Activated naive CD4-positive, alpha-beta T cell treated with anti-CD3 and anti-CD28 coated beads, Interleukin-2, amount 50 U/mL, for 72 hours (primary cell): ENCODE results near the gene SCN8A. TPM values are rescaled to one million over a fixed set of nuclear protein-coding genes. Genes with fewer than 3 reads are reported as not detected.

Source experiments
- ATAC-seq, 2 donors: fragments of 150-1000 bp; cut with Tn5 transposase; 2 replicates each; pipeline ENCODE4 v1.10.0; 2021; ENCODE audit warnings: mild to moderate bottlenecking in 2 of 2, moderate library complexity in 2 of 2
- DNase-seq, 2 donors: peaks; one replicate each; pipeline ENCODE4 v3.0.0; 2021 to 2022; ENCODE audit warnings: low spot score in 2 of 2
- H3K27ac Mint-ChIP-seq, 2 donors: one replicate each; pipeline ENCODE4 v1.8.0; 2022; ENCODE audit warnings: mild to moderate bottlenecking in 2 of 2, mixed read lengths in 2 of 2
- H3K36me3 Mint-ChIP-seq, 2 donors: one replicate each; pipeline ENCODE4 v1.8.0; 2022; ENCODE audit warnings: mixed read lengths in 2 of 2
- H3K9me3 Mint-ChIP-seq, 2 donors: one replicate each; pipeline ENCODE4 v1.8.0; 2022; ENCODE audit warnings: mixed read lengths in 2 of 2
- total RNA-seq, 2 donors: library from RNA; stranded (reverse); gene quantifications; one replicate each; pipeline ENCODE4 v1.2.3, GENCODE V29; 2022

SCN8A gene
- total RNA-seq, 2 donors from 2014 or later = 0.84 to 1.5 TPM

DNA sequence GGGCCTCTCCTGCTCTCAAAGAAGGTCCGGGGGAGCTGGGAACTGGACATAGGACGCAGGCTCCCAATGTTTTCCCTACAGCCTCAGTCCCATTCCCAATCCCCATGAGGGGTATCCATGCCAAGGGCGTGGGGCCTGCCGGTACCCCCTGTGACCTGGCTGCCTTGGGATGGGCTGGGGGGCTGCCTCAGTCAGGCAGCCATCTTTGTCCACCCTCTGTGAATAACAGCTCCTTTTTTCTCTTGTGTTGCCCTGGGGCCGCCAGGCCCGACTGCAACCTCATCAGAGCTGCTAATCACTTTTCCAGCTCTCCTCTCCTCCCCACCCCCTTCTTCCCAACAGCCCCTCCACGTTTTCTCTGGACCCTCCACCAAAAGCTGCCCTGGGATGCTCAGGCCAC lies 246.3 kb downstream of the SCN8A start:
- no peak overlapping the region for H3K27ac Mint-ChIP-seq
- ATAC-seq (no peak), DNase-seq (no peak)
- H3K36me3 Mint-ChIP-seq = no peaks in the 10 kb centered on the region
- no peaks in the 10 kb centered on the region for H3K9me3 Mint-ChIP-seq

DNA sequence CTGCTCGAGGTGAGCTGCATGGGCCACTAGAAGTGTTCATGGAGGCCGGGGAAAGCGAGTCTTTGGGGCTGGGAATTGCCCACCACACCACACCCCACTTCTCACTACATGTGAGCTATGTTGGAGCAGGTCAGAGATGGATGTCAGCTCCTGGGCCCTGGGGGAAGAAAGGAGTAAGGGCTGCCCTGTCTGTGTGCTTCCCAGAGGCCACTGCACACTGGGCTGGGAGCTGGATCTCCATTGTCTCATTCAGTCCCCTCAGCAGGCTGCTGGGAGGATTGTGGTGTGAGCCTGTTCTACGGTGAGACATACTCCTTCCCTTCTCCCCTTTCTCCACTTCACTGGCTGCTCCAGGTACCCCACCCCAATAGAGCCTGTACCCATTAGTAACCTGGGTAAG lies 247.0 kb downstream of the SCN8A start:
- no peak for DNase-seq
- no peak for ATAC-seq
- H3K27ac Mint-ChIP-seq = no peak overlapping the region
- H3K36me3 Mint-ChIP-seq = no peaks in the 10 kb centered on the region
- H3K9me3 Mint-ChIP-seq = no peaks in the 10 kb centered on the region

DNA sequence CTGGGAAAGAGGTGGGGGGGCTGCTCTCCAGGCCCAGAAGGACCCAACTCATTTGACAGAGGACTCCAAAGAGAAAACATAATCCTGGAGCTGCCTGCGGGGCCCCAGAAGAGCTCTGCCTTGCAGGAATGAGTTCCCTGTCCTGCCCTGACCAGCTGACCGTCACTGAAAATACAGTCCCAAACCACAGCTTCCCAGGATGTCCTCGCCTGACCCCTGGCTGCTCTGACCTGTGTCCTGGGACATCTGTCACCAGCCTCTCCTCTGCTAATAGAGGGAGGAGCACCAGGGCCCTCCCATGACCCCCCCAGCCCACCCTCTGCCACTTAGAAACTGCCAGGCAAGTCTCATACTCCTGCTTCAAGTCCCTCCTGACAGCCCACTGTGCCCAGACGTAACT lies 247.7 kb downstream of the SCN8A start:
- DNase-seq = no peak
- H3K36me3 Mint-ChIP-seq = no peaks in the 10 kb centered on the region
- H3K27ac Mint-ChIP-seq = peak overlapping the region in 1 of 2 donors; percentile 60
- H3K9me3 Mint-ChIP-seq = no peaks in the 10 kb centered on the region
- no peak for ATAC-seq

DNA sequence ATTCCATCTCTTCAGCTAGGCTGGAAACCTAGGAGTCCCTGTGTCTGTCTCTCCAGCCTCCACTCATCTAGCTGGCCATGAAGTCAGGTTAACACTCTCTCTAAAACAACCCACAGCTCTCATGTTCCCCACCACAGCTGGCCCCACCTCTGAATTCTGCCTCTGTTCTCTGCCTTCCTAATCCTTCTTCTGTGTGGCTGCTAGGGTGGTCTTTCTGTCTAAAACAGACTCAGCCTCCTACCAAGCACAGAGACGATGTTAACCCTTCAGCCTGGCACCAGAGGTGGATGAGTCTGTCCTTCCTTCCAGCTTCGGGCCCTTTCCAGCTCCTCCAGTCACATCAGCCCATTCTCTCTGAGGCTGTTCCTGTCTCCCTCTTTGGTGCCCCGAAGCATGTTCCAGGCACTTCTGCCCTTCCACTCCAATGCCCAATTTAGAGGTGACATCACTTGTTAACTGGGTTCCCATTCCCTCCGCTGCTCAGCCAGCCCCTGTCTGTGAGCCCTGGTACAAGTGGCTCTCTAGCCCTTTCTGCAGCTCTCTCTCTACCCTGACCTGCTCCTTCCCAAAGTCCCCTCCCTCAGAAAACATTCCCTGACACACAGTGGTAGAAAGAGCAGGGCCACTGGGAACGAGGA lies 248.4 kb downstream of the SCN8A start:
- Mint-ChIP-seq H3K36me3 (no peaks in the 10 kb centered on the region), H3K9me3 (no peaks in the 10 kb centered on the region), H3K27ac (peak overlapping the region in 1 of 2 donors; percentile 60)
- DNase-seq = no peak
- no peak for ATAC-seq

DNA sequence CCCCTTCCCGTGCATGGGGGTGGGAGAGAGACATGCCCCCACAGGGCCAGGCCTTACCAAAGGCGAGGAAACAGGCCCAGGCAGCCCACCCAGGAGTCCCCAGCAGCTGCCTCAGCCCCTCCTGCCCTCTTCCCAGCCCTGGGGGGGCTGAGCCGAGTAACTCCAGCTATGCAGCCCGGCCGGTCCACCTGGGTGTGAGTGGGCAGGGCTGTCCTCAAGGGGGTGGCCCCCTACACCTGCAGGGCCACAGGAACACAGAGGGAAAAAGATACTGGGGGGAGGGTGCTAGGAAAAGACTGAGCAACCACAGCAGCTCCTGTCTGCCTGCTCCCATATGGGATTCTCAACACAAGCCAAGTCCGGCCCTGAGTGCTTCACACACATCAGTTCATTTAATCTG lies 249.9 kb downstream of the SCN8A start:
- ATAC-seq = no peak
- H3K9me3 Mint-ChIP-seq = no peaks in the 10 kb centered on the region
- H3K27ac Mint-ChIP-seq = no peak overlapping the region
- no peak for DNase-seq
- no peaks in the 10 kb centered on the region for H3K36me3 Mint-ChIP-seq

DNA sequence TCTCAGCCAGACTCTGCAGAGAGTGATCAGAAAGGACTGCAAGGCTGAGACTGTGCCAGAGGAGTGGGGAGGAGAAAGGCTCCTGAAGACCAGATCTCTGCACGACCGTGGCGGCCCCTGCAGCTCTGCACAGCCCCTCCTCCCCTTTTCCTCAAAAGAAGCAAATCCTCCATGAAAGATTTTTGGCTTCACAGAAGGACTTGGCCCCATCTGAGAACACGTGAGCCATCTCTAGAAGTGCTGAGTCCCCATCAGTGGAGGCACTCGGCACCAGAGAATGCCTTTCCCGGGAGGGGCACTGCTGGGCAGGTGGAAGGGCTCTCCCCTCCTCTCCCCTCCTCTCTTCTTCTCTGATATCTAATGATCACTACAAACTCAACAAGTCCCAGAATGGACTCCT lies 250.7 kb downstream of the SCN8A start:
- no peaks in the 10 kb centered on the region for H3K36me3 Mint-ChIP-seq
- ATAC-seq = no peak
- H3K27ac Mint-ChIP-seq = no peak overlapping the region

DNA sequence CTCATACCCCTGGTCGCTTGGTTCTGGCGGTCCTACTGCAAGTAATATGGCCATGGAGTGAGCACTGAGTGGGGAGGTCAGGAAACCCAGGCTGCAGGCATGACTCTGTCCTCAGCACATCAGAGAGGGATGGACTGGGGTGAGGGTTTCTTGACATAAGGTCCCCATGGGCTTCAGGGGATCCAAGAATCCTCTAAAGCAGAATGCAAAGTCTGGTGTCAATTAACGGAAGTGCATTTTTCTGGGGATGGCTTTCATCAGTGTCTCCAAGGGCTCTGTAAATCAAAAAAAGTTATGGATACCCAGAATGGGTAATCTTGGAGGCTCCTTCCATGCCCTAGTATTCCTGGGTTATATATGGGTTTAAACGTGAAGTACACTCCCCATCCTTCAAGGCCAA lies 253.8 kb downstream of the SCN8A start:
- no peak for DNase-seq
- Mint-ChIP-seq H3K27ac (no peak overlapping the region), H3K36me3 (no peaks in the 10 kb centered on the region), H3K9me3 (no peaks in the 10 kb centered on the region)
- no peak for ATAC-seq

More for the DNA sequence above, 250.7 kb downstream of the SCN8A start:
- no peak for DNase-seq
- H3K9me3 Mint-ChIP-seq = no peaks in the 10 kb centered on the region

DNA sequence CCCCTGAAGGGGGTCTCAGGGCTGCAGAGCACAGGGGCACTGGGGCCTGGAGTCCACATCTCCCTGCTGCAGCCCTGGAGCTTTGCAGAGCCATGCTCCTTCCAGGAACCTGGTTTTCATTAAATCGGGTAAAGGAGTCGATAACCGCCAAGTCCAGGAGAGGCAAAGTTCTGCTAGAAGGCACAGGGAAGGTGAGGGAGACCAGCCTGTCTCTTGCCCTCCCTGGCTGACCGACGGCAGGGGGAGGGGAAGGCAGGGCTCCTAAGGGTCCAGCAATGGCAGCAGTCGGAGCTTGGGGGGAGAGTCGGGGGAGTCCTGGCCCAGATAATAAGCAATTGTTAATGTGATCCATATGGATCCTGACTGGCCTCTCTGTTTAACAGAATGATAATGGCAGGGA lies 254.4 kb downstream of the SCN8A start:
- no peaks in the 10 kb centered on the region for H3K36me3 Mint-ChIP-seq
- no peak for ATAC-seq
- no peak overlapping the region for H3K27ac Mint-ChIP-seq

DNA sequence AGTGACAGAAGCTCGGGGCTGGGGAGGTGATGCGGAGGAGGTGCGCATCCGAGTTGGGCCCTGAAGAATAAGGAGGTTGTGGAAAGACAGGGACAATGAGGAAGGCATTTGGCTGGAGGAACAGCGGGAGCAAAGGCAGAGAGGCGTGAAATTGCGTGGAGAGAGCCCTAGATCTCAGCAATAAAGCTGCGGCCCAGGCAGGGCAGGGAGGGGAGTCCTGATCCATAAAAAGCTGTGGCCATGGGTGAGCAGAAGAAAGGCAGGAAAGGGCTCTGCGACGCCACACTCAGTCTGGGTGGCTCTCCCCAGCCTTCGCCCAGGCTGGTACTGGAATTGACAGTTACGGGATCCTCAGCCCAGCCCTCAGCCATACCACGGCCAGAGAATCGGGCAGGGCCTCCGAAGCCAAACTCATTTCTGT lies 255.2 kb downstream of the SCN8A start:
- no peak overlapping the region for H3K27ac Mint-ChIP-seq
- DNase-seq (no peak), ATAC-seq (no peak)
- no peaks in the 10 kb centered on the region for H3K36me3 Mint-ChIP-seq
- no peaks in the 10 kb centered on the region for H3K9me3 Mint-ChIP-seq

More for the DNA sequence above, 254.4 kb downstream of the SCN8A start:
- H3K9me3 Mint-ChIP-seq = no peaks in the 10 kb centered on the region
- DNase-seq = no peak

DNA sequence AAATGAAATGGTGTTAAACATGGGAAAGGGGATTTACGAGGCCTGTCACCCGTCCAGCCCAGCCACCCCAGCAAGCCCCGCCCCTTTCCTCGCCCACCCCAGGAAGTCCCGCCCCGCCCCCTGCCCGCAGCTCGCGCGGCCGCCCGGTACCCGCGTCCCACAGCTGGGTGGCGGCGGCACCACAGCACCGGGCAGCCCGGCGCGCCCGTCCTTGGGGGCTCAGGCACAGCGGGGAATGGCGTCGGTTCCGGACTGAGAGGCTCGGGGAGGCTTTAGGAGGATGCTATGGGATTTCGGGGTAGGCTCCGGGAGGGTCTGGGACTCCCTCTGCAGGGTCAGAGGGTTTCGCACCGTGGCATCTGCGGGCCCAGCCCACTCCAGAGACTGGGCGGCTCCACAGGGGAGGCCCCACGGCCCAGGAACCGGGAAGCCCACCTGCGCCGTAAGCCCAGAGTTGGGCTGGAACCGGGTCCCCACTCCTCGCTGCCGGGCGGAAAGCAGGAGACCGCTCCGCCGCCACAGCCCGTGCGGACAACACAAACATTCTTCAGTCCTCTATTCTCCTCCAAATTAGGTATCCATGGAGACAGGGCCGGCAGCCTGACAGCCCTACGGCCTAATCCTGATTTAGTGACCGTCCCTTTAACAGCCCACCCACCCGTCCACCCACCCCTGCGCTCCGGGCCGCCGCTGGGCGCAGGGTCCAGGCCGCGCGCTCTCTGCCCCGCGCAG lies 256.0 kb downstream of the SCN8A start:
- Mint-ChIP-seq H3K27ac (no peak overlapping the region), H3K9me3 (no peaks in the 10 kb centered on the region), H3K36me3 (no peaks in the 10 kb centered on the region)
- DNase-seq (peak in 1 of 2 donors; percentile 37), ATAC-seq (peak; percentile 64 to 73)

DNA sequence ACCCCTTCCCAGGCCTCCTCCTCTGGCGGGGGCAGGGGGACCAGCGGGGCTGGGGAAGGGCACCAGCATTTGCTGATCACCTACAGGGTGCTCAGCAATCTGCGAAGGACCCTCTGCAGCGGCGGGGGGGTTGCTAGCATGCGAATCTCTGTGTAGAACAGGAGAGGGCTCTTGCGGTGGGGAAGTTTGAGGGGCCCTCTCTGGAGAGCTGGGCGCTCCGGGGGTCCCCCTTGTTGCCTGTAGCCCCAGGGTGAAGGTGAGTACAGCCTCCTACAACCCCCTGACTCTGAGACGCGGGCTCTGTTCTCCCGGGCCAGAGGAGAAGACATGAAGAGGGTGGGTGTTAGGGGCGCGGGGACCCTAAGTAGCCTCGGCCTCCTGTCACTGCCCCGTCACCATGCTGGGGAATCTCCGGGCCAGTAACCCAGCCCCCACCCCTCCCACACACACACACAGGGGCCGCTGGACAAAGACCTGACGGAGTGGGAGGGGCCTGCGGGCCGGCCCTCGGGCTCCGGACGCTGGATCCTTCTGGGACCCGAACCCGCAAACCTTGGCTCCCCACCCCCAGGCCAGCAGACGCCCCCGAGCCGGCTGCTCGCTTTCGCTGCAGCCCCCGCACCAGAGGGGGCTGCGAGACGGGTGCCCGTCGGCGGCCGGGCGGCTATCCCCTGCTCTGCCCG lies 256.8 kb downstream of the SCN8A start:
- Mint-ChIP-seq H3K36me3 (no peaks in the 10 kb centered on the region), H3K9me3 (no peaks in the 10 kb centered on the region), H3K27ac (no peak overlapping the region)
- ATAC-seq = peak in 1 of 2 donors; percentile 16
- DNase-seq = no peak

DNA sequence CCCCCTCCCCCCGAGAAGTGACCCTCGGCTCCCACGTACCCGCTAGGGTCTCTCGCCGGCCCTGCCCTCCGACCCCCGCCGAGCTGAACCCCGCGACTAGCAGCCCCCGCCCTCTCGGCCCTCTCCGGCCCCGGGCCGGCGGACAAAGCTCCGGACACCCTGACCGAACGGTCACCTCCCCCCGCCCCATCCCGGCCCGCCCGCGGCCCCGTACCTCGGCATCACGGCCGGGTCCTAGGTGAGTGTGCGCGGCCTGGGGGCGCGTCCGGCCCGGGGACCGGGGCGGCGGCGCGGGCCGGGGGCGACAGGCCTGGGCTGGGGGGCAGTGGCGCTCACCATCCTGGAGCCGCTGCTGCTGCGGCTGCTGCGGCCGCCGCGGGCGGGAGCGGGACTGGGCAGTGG lies 257.3 kb downstream of the SCN8A start, which contains the start of gene FIGNL2:
TSS of gene FIGNL2 (minus strand) at position 393 of the 402 bp plus-strand sequence. CDS start 26,305 bp downstream, outside the sequence.
- H3K27ac Mint-ChIP-seq = no peak within 1 kb of the TSS
- H3K9me3 Mint-ChIP-seq = no peaks in the 10 kb centered on the region
- ATAC-seq = no peak
- no peak for DNase-seq
- no peaks in the 10 kb centered on the region for H3K36me3 Mint-ChIP-seq

DNA sequence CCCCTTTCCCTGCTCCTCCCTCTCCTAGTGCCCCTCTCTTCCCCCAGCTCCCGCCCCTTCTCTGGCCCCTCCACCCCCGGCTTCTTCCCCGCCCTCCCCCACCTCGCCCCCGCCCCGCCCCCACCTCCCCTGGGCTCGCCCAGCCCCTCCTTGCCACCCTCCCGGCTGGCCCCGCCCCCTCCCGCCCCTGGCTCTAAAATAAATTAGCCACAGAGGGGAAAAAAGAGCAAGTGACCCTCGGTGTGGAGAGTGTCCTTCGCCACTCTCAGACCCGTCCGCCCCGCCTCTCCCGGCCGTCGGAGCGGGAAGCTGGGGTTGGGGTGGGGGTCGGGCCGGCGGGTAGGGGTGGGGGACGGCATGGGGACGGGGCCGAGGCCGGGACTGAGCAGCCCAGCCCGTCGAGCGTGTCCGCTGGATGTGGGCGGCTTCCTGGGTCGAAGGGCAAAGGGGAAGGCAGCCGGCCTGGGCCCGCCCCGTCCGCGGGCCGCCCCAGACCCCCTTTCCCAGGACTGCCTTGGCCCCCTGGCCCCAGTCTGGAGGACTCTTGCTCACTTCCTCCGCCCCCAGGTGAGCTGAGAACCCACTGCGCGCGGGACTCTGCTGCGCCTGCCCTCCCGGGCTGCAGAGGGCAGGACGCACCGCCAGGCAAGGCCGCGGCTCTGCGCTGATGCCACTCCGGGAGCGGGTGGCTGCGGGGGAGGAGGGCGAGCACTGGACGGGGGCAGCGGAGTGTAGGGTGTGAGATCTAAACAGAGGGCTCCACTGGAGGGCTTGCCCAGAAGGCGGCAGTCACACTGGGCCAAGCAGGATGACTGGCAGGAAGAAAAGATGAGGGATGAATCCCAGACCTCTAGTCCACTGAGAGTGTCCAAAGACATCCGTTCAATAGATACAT lies 258.1 kb downstream of the SCN8A start:
- Mint-ChIP-seq H3K36me3 (no peaks in the 10 kb centered on the region), H3K27ac (no peak overlapping the region), H3K9me3 (no peaks in the 10 kb centered on the region)
- DNase-seq (no peak), ATAC-seq (no peak)

DNA sequence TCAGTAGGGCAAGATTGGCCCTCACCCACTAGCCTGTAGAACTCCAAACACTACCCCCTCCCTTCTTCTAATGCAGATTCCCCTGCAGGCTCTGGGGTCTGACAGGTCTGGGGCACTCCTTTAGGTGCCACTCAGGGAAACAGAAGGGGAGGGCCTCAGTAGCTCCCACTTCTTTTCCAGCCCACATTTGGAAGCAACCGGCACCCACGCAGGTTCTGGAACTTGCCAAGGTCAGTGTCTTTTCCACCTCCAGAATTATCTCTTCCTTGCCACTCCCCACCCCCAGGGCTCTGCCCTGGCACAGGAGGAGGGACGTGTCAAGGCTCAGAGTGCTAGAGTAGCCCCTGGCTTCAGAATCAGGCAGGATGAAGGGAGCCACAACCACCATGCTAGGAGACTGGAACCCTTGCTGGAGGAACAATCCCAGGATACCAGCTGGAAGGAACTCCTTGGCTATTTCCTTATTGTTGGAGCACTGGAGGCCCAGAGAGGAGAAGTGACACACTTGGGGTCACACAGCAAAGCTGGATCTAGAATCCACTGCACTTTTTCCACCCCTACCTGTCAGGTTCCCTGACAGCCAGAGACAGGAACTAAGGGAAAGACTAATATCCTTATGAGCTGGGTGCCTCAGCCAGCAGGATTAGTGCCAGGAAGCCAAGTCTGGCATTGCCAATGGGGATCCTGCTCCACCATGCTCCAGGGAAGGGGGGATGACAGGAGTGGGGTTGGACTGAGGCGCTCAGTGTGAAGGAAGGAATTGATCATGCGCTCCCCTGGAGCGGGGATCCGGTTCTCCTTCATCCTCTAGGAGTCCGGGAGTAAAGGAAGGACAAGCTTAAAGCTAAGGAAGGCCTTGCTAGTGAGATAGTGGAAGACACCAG lies 259.3 kb downstream of the SCN8A start:
- DNase-seq = no peak
- ATAC-seq = no peak
- Mint-ChIP-seq H3K9me3 (no peaks in the 10 kb centered on the region), H3K27ac (no peak overlapping the region), H3K36me3 (no peaks in the 10 kb centered on the region)

DNA sequence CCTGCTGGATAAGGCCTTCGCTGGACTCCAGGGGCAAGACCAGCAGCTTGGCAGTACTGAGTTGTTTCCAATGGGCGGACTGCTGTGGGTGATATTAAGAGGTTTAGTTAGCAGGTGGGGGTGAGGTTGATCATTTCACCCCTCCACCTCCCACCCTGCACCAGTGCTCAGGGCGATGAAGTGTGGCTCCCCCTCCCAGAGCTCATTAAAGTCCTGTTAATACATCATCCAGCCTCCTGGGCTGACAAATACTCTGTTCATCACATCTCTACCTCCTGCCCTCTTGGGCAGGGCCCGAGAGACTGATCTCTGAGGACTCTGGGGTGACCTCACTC lies 259.9 kb downstream of the SCN8A start:
- DNase-seq (no peak), ATAC-seq (no peak)
- Mint-ChIP-seq H3K36me3 (no peaks in the 10 kb centered on the region), H3K27ac (no peak overlapping the region), H3K9me3 (no peaks in the 10 kb centered on the region)
